Cardiac muscle cell (in vitro differentiated cells and primary cell): ENCODE results near the gene NOXA1. TPM values are rescaled to one million over a fixed set of nuclear protein-coding genes. Genes with fewer than 3 reads are reported as not detected.

Experiments used
- DNase-seq, 2 donors: peaks; one replicate each; pipeline versions ENCODE4 v3.0.0 to v3.0.0-alpha.2; 2010 to 2017; ENCODE audit warnings: low read depth in 1 of 2, low spot score in 1 of 2
- H3K27ac ChIP-seq: fragments of 200-600 bp; sonication (generic); 2 replicates; pipeline ENCODE4 v1.5.1; 2016
- H3K27me3 ChIP-seq: fragments of 200-600 bp; sonication (generic); 2 replicates; pipeline ENCODE4 v1.6.0; 2016; ENCODE audit warnings: control low read depth
- H3K36me3 ChIP-seq: fragments of 200-600 bp; sonication (generic); 2 replicates; pipeline ENCODE4 v1.5.1; 2016; ENCODE audit warnings: control low read depth
- H3K4me1 ChIP-seq: fragments of 200-600 bp; sonication (generic); 2 replicates; pipeline ENCODE4 v1.8.1; 2017; ENCODE audit warnings: low read depth, mild to moderate bottlenecking, mixed run types
- H3K4me3 ChIP-seq: fragments of 200-600 bp; sonication (generic); 2 replicates; pipeline ENCODE4 v1.5.1; 2016; ENCODE audit warnings: mild to moderate bottlenecking
- H3K9me3 ChIP-seq: fragments of 200-600 bp; sonication (generic); 2 replicates; pipeline ENCODE4 v1.5.1; 2017; ENCODE audit warnings: low read depth, mild to moderate bottlenecking, control low read depth
- CTCF ChIP-seq: IDR thresholded peaks from 2 replicates; pipeline ENCODE4 v1.5.1; 2012; ENCODE audit warnings: low read depth, mild to moderate bottlenecking, low read length
- polyA plus RNA-seq: library from polyadenylated mRNA; unstranded; fragments of >200 nt; fragmentation: Nextera tagmentation; extraction: Ambion mirVana; gene quantifications from 2 replicates; pipeline ENCODE4 v1.2.1, GENCODE V29; 2016
- total RNA-seq: library from RNA; depleted of rRNA; stranded (reverse); fragments of >200 nt; gene quantifications from 2 replicates; pipeline ENCODE4 v1.2.3, GENCODE V29; 2016

The NOXA1 gene
- total and polyA plus RNA-seq, 2 experiments from 2014 or later, result 8.1 to 12.0 TPM

DNA sequence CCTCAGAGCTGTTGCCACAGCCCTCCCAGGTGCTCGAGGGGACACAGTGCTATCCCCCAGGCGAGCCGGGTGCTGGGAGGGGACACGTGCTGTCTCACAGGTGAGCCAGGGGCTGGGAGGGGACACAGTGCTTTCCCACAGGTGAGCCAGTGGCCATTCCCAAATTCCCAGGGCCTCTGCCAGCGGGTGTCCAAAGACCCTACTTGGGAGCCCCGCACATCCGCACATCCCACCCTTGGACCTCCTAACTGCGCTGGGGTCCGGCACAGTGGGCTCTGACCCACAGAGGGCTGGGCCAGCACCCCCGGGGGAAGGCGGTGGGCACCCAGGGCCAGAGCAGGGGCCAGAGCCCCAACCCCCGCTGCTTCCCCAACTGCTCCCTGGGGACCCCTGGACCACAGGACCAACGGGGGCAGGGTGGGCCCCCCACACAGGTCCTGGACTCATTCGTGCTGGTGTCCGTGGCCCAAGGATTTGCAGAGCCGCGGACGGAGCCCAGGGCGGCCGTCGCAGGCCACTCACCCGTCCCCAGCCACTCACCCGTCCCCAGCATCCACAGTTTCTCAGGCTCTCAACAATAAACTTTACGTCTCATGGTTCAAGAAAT is 18.1 kb upstream of the NOXA1 start:
- Histone ChIP-seq H3K27ac (no peak overlapping the region), H3K27me3 (no peaks in the 10 kb centered on the region), H3K4me1 (no peaks in the 10 kb centered on the region), H3K4me3 (no peak overlapping the region), H3K36me3 (no peaks in the 10 kb centered on the region), H3K9me3 (no peaks in the 10 kb centered on the region)
- no peak for DNase-seq
- no peak for TF ChIP-seq CTCF

DNA sequence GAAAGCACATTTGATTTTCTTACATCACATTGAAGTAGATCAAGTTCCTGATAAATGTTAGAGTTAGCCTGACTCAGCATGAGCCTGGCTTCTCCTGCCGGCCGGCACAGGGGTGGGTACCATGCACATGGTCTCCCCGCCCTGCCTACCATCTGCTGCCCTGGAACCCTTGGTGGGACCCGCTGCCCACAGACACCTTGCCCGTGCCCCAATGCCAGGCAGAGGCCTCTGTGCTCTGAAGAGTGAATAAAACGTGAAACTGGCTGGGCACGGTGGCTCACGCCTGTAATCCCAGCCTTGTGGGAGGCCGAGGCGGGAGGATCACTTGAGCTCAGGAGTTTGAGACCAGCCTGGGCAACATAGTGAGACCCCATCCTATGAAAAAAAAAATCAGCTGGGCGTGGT is 17.5 kb upstream of the NOXA1 start:
- no peak overlapping the region for H3K4me3 ChIP-seq
- H3K27ac ChIP-seq, result no peak overlapping the region
- no peak for TF ChIP-seq CTCF
- H3K27me3 ChIP-seq, result no peaks in the 10 kb centered on the region
- H3K4me1 ChIP-seq, result no peaks in the 10 kb centered on the region
- no peaks in the 10 kb centered on the region for H3K36me3 ChIP-seq
- DNase-seq, result no peak
- H3K9me3 ChIP-seq, result no peaks in the 10 kb centered on the region

DNA sequence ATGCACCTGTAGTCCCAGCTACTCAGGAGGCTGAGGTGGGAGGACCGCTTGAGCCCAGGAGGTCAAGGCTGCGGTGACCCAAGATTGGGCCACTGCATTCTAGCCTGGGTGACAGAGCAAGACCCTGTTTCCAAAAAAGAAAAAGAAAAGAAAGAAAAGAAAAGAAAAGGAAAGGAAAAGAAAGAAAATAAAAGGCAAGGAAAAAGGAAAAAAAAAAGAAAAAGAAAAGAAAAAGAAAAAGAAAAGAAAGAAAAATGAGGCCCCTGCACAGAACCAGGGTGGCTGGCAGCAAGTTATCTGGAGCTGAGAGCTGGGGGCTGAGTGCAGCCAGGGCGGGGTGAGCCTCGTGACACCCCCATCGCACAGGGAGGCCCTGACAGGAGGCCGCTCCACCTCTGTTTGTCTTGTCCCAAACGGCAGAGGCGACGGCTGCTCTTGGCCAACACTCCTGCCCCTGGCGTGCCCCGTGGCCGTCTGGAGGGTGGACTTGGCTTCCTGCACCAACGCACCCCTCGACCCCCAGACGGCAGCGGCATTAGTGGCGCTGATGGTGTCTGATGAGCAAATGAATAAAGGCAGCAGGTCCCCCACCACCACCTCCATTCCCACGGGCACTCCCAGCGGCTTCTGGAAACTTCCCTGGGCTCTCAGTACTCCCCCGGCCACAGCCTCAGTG is 17.0 kb upstream of the NOXA1 start:
- no peak for DNase-seq
- H3K4me3 ChIP-seq, result no peak overlapping the region
- TF ChIP-seq CTCF, result no peak
- no peaks in the 10 kb centered on the region for H3K36me3 ChIP-seq
- no peaks in the 10 kb centered on the region for H3K4me1 ChIP-seq
- H3K27ac ChIP-seq, result no peak overlapping the region
- no peaks in the 10 kb centered on the region for H3K27me3 ChIP-seq
- no peaks in the 10 kb centered on the region for H3K9me3 ChIP-seq

GRCh38 chr9:137406876-137407589 is 16.2 kb upstream of the NOXA1 start:
- H3K36me3 ChIP-seq, result no peaks in the 10 kb centered on the region
- no peaks in the 10 kb centered on the region for H3K27me3 ChIP-seq
- no peaks in the 10 kb centered on the region for H3K9me3 ChIP-seq
- peaks cover 3% of the 10 kb centered on the region for H3K4me1 ChIP-seq
- DNase-seq, result peak; percentile 82 to 87
- peak; percentile 73 for TF ChIP-seq CTCF
- H3K4me3 ChIP-seq, result peak overlapping the region; percentile 7
- no peak overlapping the region for H3K27ac ChIP-seq

DNA sequence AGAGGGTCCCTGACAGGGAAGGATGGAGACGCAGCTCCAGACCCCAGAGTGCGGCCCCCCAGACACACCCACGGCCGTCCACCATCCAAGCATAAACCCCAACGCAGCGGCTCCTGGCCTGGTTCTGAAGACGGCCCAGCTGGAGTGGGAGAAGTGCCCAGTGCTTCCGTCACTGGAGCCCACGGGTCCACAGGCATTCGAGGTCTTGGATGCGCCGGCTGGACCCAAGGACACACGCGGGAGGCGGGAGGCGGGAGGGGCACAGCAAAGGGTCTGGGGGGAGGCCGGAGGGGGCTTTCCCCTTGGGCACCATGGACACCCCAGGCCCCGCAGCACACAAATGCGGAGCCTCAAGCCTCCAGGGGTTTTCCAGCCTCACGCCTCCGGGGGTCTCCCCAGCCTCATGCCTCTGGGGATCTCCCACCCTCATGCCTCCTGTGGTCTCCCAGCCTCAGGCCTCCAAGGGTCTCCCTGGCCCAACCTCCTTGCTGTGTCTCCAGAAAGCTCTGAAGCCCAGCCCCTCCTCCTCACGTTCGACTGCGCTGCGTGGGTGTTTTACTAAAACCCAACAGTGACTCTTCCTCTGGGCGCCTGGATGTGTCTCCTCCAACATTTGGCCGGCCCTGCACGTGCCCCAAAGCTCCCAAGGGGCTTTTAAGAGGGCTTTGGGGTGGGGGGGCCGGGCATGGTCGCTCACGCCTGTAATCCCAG is 15.4 kb upstream of the NOXA1 start:
- peak in 1 of 2 donors; percentile 42 for DNase-seq
- Histone ChIP-seq H3K27ac (no peak overlapping the region), H3K4me1 (peaks cover 4% of the 10 kb centered on the region), H3K27me3 (no peaks in the 10 kb centered on the region), H3K36me3 (no peaks in the 10 kb centered on the region), H3K9me3 (no peaks in the 10 kb centered on the region), H3K4me3 (no peak overlapping the region)
- no peak for TF ChIP-seq CTCF
